Neuronal stem cell (in vitro differentiated cells): ENCODE measurements around the gene FBXL7.

Source experiments
- DNase-seq: peaks from one replicate; pipeline ENCODE4 v3.0.0-alpha.2; 2013; ENCODE audit warnings: low spot score
- H2AFZ ChIP-seq: one replicate; pipeline ENCODE4 v1.6.1; 2013; ENCODE audit warnings: mild to moderate bottlenecking, low read length, inconsistent platforms
- H2AK5ac ChIP-seq: 2 replicates; pipeline ENCODE4 v1.6.1; 2013; ENCODE audit warnings: low read depth, mild to moderate bottlenecking, inconsistent platforms, low read length, moderate library complexity, mixed read lengths
- H2BK120ac ChIP-seq: 2 replicates; pipeline ENCODE4 v1.6.1; 2013; ENCODE audit warnings: low read depth, mild to moderate bottlenecking, inconsistent platforms, low read length, moderate library complexity, mixed read lengths
- H2BK12ac ChIP-seq: one replicate; pipeline ENCODE4 v1.6.1; 2013; ENCODE audit warnings: low read length, inconsistent platforms
- H2BK15ac ChIP-seq: 2 replicates; pipeline ENCODE4 v1.6.1; 2013; ENCODE audit warnings: mild to moderate bottlenecking, low read length, inconsistent platforms, mixed read lengths
- H2BK5ac ChIP-seq: one replicate; pipeline ENCODE4 v1.6.1; 2013; ENCODE audit warnings: inconsistent platforms, mild to moderate bottlenecking, low read length, moderate library complexity
- H3K14ac ChIP-seq: one replicate; pipeline ENCODE4 v1.6.1; 2013; ENCODE audit warnings: low read length, inconsistent platforms
- H3K18ac ChIP-seq: 2 replicates; pipeline ENCODE4 v1.6.1; 2013; ENCODE audit warnings: low read length, inconsistent platforms
- H3K23ac ChIP-seq: 2 replicates; pipeline ENCODE4 v1.6.1; 2013; ENCODE audit warnings: low read depth, mild to moderate bottlenecking, mixed read lengths, low read length, inconsistent platforms; ENCODE audit not compliant: poor library complexity
- H3K27ac ChIP-seq: replicated peaks from 3 replicates; pipeline ENCODE4 v1.5.1; 2013; ENCODE audit warnings: low read length, inconsistent platforms
- H3K27me3 ChIP-seq, 3 experiments: 2 replicates each; pipeline ENCODE4 v1.6.1; 2013; ENCODE audit warnings: low read length in 3 of 3, mild to moderate bottlenecking in 2 of 3, inconsistent platforms in 1 of 3, low read depth in 1 of 3, mixed read lengths in 1 of 3, moderate library complexity in 1 of 3; ENCODE audit not compliant: control insufficient read depth in 3 of 3, insufficient read depth in 3 of 3
- H3K36me3 ChIP-seq, 2 donors: replicated peaks in 1 of 2; 2 replicates each; pipeline ENCODE4 v1.6.1; 2013; ENCODE audit warnings: low read length in 2 of 2; ENCODE audit not compliant: control insufficient read depth in 2 of 2, insufficient read depth in 2 of 2
- H3K4ac ChIP-seq: 2 replicates; pipeline ENCODE4 v1.6.1; 2013; ENCODE audit warnings: inconsistent platforms, mild to moderate bottlenecking, low read length, moderate library complexity
- H3K4me1 ChIP-seq, 2 donors: 1 replicate in 1 of 2; 2 replicates in 1 of 2; pipeline ENCODE4 v1.6.1; 2013; ENCODE audit warnings: low read length in 2 of 2, low read depth in 1 of 2; ENCODE audit not compliant: control insufficient read depth in 2 of 2, insufficient read depth in 1 of 2
- H3K4me2 ChIP-seq: one replicate; pipeline ENCODE4 v1.6.1; 2013; ENCODE audit warnings: mild to moderate bottlenecking, low read length, inconsistent platforms; ENCODE audit not compliant: insufficient read depth, poor library complexity, severe bottlenecking
- H3K4me3 ChIP-seq, 2 donors: 2 replicates each; pipeline ENCODE4 v1.5.1; 2013; ENCODE audit warnings: low read length in 2 of 2, mild to moderate bottlenecking in 2 of 2, inconsistent platforms in 1 of 2, moderate library complexity in 1 of 2
- H3K79me1 ChIP-seq: one replicate; pipeline ENCODE4 v1.6.1; 2013; ENCODE audit warnings: low read depth, mild to moderate bottlenecking, inconsistent platforms, low read length, moderate library complexity
- H3K9ac ChIP-seq: one replicate; pipeline ENCODE4 v1.6.1; 2013; ENCODE audit warnings: mild to moderate bottlenecking, low read depth, low read length, inconsistent platforms; ENCODE audit not compliant: poor library complexity
- H3K9me3 ChIP-seq, 2 donors: replicated peaks in 1 of 2; 2 replicates each; pipeline versions ENCODE3 to v1.6.1; 2013; ENCODE audit warnings: low read length in 2 of 2, mild to moderate bottlenecking in 2 of 2, inconsistent platforms in 1 of 2, low read depth in 1 of 2, mixed read lengths in 1 of 2, moderate library complexity in 1 of 2; ENCODE audit not compliant: control insufficient read depth in 2 of 2, insufficient read depth in 1 of 2
- H4K8ac ChIP-seq: one replicate; pipeline ENCODE4 v1.6.1; 2013; ENCODE audit warnings: low read depth, mild to moderate bottlenecking, inconsistent platforms, low read length, moderate library complexity
- H4K91ac ChIP-seq: one replicate; pipeline ENCODE4 v1.6.1; 2013; ENCODE audit warnings: low read length, low read depth, mild to moderate bottlenecking, inconsistent platforms; ENCODE audit not compliant: poor library complexity
- WGBS, 2 donors: extraction: QIAGEN DNeasy Blood & Tissue Kit; methylation state at CpG; one replicate each; pipeline ENCODE4 v1.1.7; 2013; ENCODE audit warnings: missing lambda C conversion rate in 2 of 2, mixed read lengths in 1 of 2; ENCODE audit not compliant: insufficient read length in 2 of 2, insufficient replicate concordance in 1 of 2; ENCODE audit errors: extremely low coverage in 2 of 2; 5-methylcytosine and 5-hydroxymethylcytosine counted together

Gene FBXL7

GRCh38 chr5:15748266-15748665, 248.3 kb downstream of the FBXL7 start:
- no peak overlapping the region for H3K4me3 ChIP-seq
- no peak overlapping the region for H4K91ac ChIP-seq
- WGBS, 2 donors = no CpG with 5 or more reads among the region's 2 CpGs
- H3K4ac ChIP-seq = no peak overlapping the region
- no peaks in the 10 kb centered on the region for H3K27me3 ChIP-seq
- no peak overlapping the region for H3K14ac ChIP-seq
- no peak overlapping the region for H3K18ac ChIP-seq
- H3K4me2 ChIP-seq = no peak overlapping the region
- H2BK5ac ChIP-seq = no peak overlapping the region
- no peaks in the 10 kb centered on the region for H3K36me3 ChIP-seq
- H3K4me1 ChIP-seq = no peaks in the 10 kb centered on the region
- no peak overlapping the region for H3K9ac ChIP-seq
- H4K8ac ChIP-seq = no peak overlapping the region
- H3K27ac ChIP-seq = no peak overlapping the region
- H2BK12ac ChIP-seq = no peak overlapping the region
- H3K9me3 ChIP-seq = peaks cover 0 to 6% of the 10 kb centered on the region in 2 donors
- no peak overlapping the region for H2BK120ac ChIP-seq
- no peak for DNase-seq
- no peak overlapping the region for H3K23ac ChIP-seq
- H2AFZ ChIP-seq = no peak overlapping the region
- no peak overlapping the region for H2BK15ac ChIP-seq
- H3K79me1 ChIP-seq = peaks cover 8% of the 10 kb centered on the region
- no peak overlapping the region for H2AK5ac ChIP-seq

DNA sequence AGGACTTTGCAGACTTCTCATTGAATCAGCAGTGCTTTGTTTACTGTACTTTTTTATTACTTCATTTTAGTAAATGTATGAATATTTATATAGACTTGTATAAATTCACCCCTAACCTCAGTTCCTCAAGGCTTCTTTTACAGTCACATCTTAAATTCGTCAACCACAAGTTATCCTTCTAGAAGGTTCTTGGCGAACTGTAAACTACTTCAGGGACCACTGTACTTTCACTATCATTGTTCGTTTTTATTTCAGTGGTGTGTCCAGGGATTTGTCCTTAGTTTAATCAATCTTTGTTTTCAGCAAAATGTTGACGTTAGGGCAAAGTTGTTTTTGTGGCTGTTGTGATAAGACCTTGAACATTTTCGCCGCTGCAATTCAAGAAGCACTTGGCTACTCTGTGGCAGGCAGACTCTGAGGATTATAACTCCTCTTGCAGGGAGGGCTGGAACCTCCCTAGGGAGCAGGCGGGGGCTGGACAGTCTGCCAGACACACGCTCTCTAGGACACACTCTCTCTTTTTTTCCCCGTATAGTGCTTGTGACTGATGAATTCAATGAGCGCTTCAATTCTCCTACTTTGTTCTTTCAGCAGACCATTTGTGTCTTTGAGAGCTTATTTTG, 252.8 kb downstream of the FBXL7 start:
- DNase-seq = no peak
- Histone ChIP-seq H3K4me2 (no peak overlapping the region), H3K14ac (no peak overlapping the region), H2AK5ac (no peak overlapping the region), H3K4ac (no peak overlapping the region), H3K9me3 (no peaks in the 10 kb centered on the region), H2AFZ (no peak overlapping the region), H2BK120ac (no peak overlapping the region), H3K4me1 (no peaks in the 10 kb centered on the region), H3K23ac (no peak overlapping the region), H2BK12ac (no peak overlapping the region), H3K9ac (no peak overlapping the region), H4K8ac (no peak overlapping the region), H3K36me3 (no peaks in the 10 kb centered on the region), H3K18ac (no peak overlapping the region), H2BK5ac (no peak overlapping the region), H4K91ac (no peak overlapping the region), H3K79me1 (peaks cover 6% of the 10 kb centered on the region), H3K4me3 (no peak overlapping the region), H3K27ac (no peak overlapping the region), H3K27me3 (no peaks in the 10 kb centered on the region), H2BK15ac (no peak overlapping the region)
- WGBS, 2 donors = no CpG with 5 or more reads among the region's 10 CpGs

DNA sequence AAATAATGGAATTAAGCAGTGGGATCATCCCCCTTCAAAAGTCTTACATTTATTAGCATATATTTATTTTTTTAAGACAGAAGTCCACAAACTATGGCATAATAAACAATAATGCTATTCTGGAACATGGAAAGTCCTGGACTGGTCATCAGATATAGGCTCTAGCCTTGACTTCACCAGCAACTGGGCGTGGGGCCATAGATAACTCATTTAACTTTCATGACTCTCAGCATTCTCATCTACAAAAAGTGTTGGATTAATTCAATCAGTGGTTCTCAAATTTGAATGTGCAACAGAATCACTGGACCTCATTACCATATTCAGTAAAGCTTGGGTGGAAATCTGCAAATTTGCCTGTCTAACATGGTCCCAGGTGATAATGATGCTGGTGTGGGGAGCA, 253.8 kb downstream of the FBXL7 start:
- Histone ChIP-seq H3K23ac (no peak overlapping the region), H3K36me3 (no peaks in the 10 kb centered on the region), H2BK15ac (no peak overlapping the region), H2AK5ac (no peak overlapping the region), H3K4me3 (no peak overlapping the region), H3K9me3 (no peaks in the 10 kb centered on the region), H3K79me1 (peaks cover 4% of the 10 kb centered on the region), H2BK5ac (no peak overlapping the region), H4K91ac (no peak overlapping the region), H4K8ac (no peak overlapping the region), H3K4me2 (no peak overlapping the region), H2AFZ (no peak overlapping the region), H2BK12ac (no peak overlapping the region), H3K18ac (no peak overlapping the region), H2BK120ac (no peak overlapping the region), H3K4ac (no peak overlapping the region), H3K9ac (no peak overlapping the region), H3K4me1 (no peaks in the 10 kb centered on the region), H3K14ac (no peak overlapping the region), H3K27ac (no peak overlapping the region), H3K27me3 (no peaks in the 10 kb centered on the region)
- DNase-seq = no peak
- no CpG with 5 or more reads among the region's 1 CpG for WGBS, 2 donors

- H3K18ac ChIP-seq = no peak overlapping the region
- no peak for DNase-seq
- no peak overlapping the region for H3K4me2 ChIP-seq
- H3K27me3 ChIP-seq = no peaks in the 10 kb centered on the region
- no peak overlapping the region for H2BK5ac ChIP-seq
- H2BK15ac ChIP-seq = no peak overlapping the region
- H3K79me1 ChIP-seq = peaks cover 6% of the 10 kb centered on the region
- no peaks in the 10 kb centered on the region for H3K36me3 ChIP-seq
- no peak overlapping the region for H3K4me3 ChIP-seq
- peaks cover 0 to 2% of the 10 kb centered on the region in 2 donors for H3K9me3 ChIP-seq
- H4K8ac ChIP-seq = no peak overlapping the region
- H3K27ac ChIP-seq = no peak overlapping the region
- H3K14ac ChIP-seq = no peak overlapping the region
- H2BK120ac ChIP-seq = no peak overlapping the region
- no peak overlapping the region for H2AK5ac ChIP-seq
- H4K91ac ChIP-seq = no peak overlapping the region
- no peak overlapping the region for H2BK12ac ChIP-seq
- no peak overlapping the region for H3K9ac ChIP-seq
- no CpG with 5 or more reads among the region's 1 CpG for WGBS, 2 donors
- H3K23ac ChIP-seq = no peak overlapping the region
- H3K4me1 ChIP-seq = no peaks in the 10 kb centered on the region
- no peak overlapping the region for H3K4ac ChIP-seq
- H2AFZ ChIP-seq = no peak overlapping the region
Observed at GRCh38 chr5:15757103-15757502, 257.1 kb downstream of the FBXL7 start.
